HepG2 (cell line): ENCODE measurements around the gene PDE4D. TPM values are rescaled to one million over a fixed set of nuclear protein-coding genes. Genes with fewer than 3 reads are reported as not detected.

Experiments
- ATAC-seq: fragments of 200-7000 bp; cut with Tn5 transposase; 3 replicates; pipeline ENCODE4 v1.9.1; 2020; ENCODE audit warnings: mild to moderate bottlenecking, moderate library complexity
- BruUV-seq: library from RNA; stranded (reverse); fragments of 400-500 nt; replicated peaks from 2 replicates; lab custom pipeline; 2021; lab: Mats Ljungman, UMichigan
- CTCF ChIA-PET: fragments of 300-600 bp; formaldehyde crosslinking; extraction: SDS; loops from one replicate; lab custom pipeline; 2021; ENCODE audit warnings: low total read pairs, inconsistent platforms, low intra/inter-chr PET ratio; lab: Yijun Ruan, JAX
- POLR2A ChIA-PET: fragments of 350-600 bp; sonication (Branson Sonifier 250); formaldehyde crosslinking; loops from one replicate; lab custom pipeline; 2020; ENCODE audit warnings: antibody characterized with exemption, inconsistent platforms; lab: Yijun Ruan, JAX
- DNase-seq: peaks from one replicate; pipeline ENCODE4 v3.0.0-alpha.2; 2015; ENCODE audit warnings: low spot score
- FAIRE-seq: peaks from 3 replicates; lab custom pipeline; 2011; peaks lifted over from hg19 to GRCh38; lab: Jason Lieb, UNC
- H2AFZ ChIP-seq: one replicate; pipeline ENCODE4 v1.6.1; 2011; ENCODE audit warnings: low read length, inconsistent platforms
- H3K27ac ChIP-seq: fragments of 300-600 bp; 3 replicates; pipeline ENCODE4 v1.8.0; 2011; ENCODE audit warnings: mixed run types, mild to moderate bottlenecking, mixed read lengths, low read length, inconsistent platforms; ENCODE audit not compliant: insufficient read depth; ENCODE audit errors: extremely low read length
- H3K27me3 ChIP-seq, 2 experiments: fragments of 200-600 bp in 1 of 2; 2 replicates in 1 of 2; 3 replicates in 1 of 2; pipeline versions ENCODE4 v1.6.0 to v1.8.0; 2011; ENCODE audit warnings: low read length in 2 of 2, mild to moderate bottlenecking in 2 of 2, moderate library complexity in 2 of 2, inconsistent platforms in 1 of 2; ENCODE audit not compliant: insufficient read depth in 2 of 2, control insufficient read depth in 1 of 2
- H3K36me3 ChIP-seq, 2 experiments: fragments of 200-600 bp in 1 of 2; replicated peaks in 1 of 2; 2 replicates in 1 of 2; 3 replicates in 1 of 2; pipeline versions ENCODE4 v1.5.1 to v1.8.0; 2011; ENCODE audit warnings: low read length in 2 of 2, inconsistent platforms in 1 of 2; ENCODE audit not compliant: insufficient read depth in 2 of 2, control insufficient read depth in 1 of 2
- H3K4me1 ChIP-seq: 2 replicates; pipeline ENCODE4 v1.5.1; 2012; ENCODE audit warnings: low read length, inconsistent platforms; ENCODE audit not compliant: insufficient read depth
- H3K4me2 ChIP-seq: 2 replicates; pipeline ENCODE4 v1.6.0; 2011; ENCODE audit warnings: low read depth, low read length, inconsistent platforms
- H3K4me3 ChIP-seq, 3 experiments: fragments of 200-600 bp in 1 of 3; sonication (generic), shearing (Covaris generic) in 1 of 3; replicated peaks in 1 of 3; 2 replicates each; pipeline ENCODE4 v1.5.1; 2011 to 2016; ENCODE audit warnings: low read length in 3 of 3, inconsistent platforms in 2 of 3, low read depth in 2 of 3, mild to moderate bottlenecking in 2 of 3, control low read depth in 1 of 3, mixed read lengths in 1 of 3; ENCODE audit not compliant: insufficient read depth in 1 of 3
- H3K79me2 ChIP-seq: one replicate; pipeline ENCODE4 v1.6.1; 2011; ENCODE audit warnings: low read length, inconsistent platforms; ENCODE audit not compliant: insufficient read depth
- H3K9ac ChIP-seq: 2 replicates; pipeline ENCODE4 v1.6.0; 2011; ENCODE audit warnings: mild to moderate bottlenecking, low read depth, low read length, inconsistent platforms; ENCODE audit not compliant: insufficient read depth
- H3K9me3 ChIP-seq: 2 replicates; pipeline ENCODE4 v1.5.1; 2012; ENCODE audit warnings: mild to moderate bottlenecking, low read length
- H4K20me1 ChIP-seq: 2 replicates; pipeline ENCODE4 v1.6.0; 2011; ENCODE audit warnings: inconsistent platforms, mild to moderate bottlenecking, low read length, moderate library complexity; ENCODE audit not compliant: insufficient read depth
- BRCA1 ChIP-seq: sonication (generic); formaldehyde crosslinking; IDR thresholded peaks from 2 replicates; pipeline ENCODE4 v1.4.0; 2020; ENCODE audit warnings: missing genetic modification reagents
- HNRNPLL ChIP-seq: fragments of 200-400 bp; formaldehyde crosslinking; IDR thresholded peaks from 2 replicates; pipeline ENCODE4 v1.6.1; 2017; ENCODE audit warnings: mild to moderate bottlenecking, low read depth, low read length; ENCODE audit not compliant: poor library complexity, severe bottlenecking
- RELA ChIP-seq: sonication (generic); formaldehyde crosslinking; IDR thresholded peaks from 2 replicates; pipeline ENCODE4 v1.4.0; 2020; ENCODE audit warnings: missing genetic modification reagents
- ZNF766 ChIP-seq: sonication (generic); formaldehyde crosslinking; IDR thresholded peaks from 2 replicates; pipeline ENCODE4 v1.5.0; 2020; ENCODE audit warnings: missing genetic modification reagents, borderline replicate concordance
- in situ Hi-C: cut with HindIII; loops from 2 replicates; pipeline ENCODE4 v1.10.0; 2017; ENCODE audit warnings: low pct_unique_long_range_greater_than_20kb; ENCODE audit not compliant: extremely low pct_ligation_motif_present
- intact Hi-C: fragments of 100-400 bp; cut with micrococcal nuclease; formaldehyde crosslinking; loops from one replicate; pipeline ENCODE4 v1.10.0; 2022; ENCODE audit not compliant: unreplicated experiment
- polyA plus RNA-seq, 8 experiments: library from polyadenylated mRNA; depleted of rRNA in 3 of 8; stranded (reverse) in 7 of 8; unstranded in 1 of 8; fragments of >200 nt; fragmentation: Illumina TruSeq in 4 of 8; extraction: Trizol in 4 of 8; gene quantifications; 2 replicates each; pipeline versions ENCODE4 v1.2.1 to v1.2.3, GENCODE V29; 2011 to 2016; ENCODE audit warnings: low read depth in 4 of 8, missing spikeins in 1 of 8, mixed read lengths in 1 of 8; ENCODE audit not compliant: insufficient read depth in 1 of 8
- total RNA-seq, 5 experiments: library from RNA; depleted of rRNA; stranded (reverse); fragments of >200 nt; fragmentation: Illumina TruSeq; extraction: Trizol; gene quantifications; 2 replicates each; pipeline ENCODE4 v1.2.3, GENCODE V29; 2016; ENCODE audit warnings: low read depth in 1 of 5
- TF ChIP-seq, protein P1 (sequence below): sonication (generic); formaldehyde crosslinking; IDR thresholded peaks from 2 replicates; pipeline ENCODE4 v1.4.0; 2020; ENCODE audit warnings: missing genetic modification reagents

Gene PDE4D
- total and polyA plus RNA-seq, 2 of the 13 experiments (the other 11 are each of a cell fraction or from before 2014, with no cell fraction given), result 7.0 to 12.2 TPM

DNA sequence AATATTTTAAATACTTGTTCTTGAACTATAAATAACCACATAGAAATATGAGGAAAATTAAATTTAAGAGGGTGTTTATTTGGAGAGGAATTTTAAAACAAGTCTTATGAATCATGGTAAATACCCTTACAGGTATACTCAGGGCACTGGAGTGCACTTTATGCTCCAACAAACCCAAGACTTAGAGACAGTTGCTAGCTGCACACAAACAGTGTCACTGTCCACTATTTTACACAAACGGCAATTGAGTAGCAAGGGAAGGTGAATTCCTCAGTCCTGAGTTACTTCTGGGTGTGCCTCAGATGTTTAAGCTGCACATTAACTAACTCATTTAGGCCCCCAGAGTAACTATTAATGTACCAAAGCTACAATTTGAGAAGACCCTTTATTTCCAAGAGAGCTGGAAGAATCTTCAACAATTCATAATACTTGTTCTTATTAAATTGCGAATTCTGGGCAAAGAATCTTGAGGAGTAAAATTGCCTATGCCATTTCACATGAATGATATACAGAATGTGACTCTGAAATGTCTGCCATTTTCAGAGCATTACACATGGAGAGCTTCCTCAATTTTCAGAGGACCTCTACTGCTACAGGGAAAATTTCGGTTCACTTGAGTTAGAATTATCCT lies 371.2 kb downstream of the PDE4D start (continued):
- TF ChIP-seq, protein P1, sequence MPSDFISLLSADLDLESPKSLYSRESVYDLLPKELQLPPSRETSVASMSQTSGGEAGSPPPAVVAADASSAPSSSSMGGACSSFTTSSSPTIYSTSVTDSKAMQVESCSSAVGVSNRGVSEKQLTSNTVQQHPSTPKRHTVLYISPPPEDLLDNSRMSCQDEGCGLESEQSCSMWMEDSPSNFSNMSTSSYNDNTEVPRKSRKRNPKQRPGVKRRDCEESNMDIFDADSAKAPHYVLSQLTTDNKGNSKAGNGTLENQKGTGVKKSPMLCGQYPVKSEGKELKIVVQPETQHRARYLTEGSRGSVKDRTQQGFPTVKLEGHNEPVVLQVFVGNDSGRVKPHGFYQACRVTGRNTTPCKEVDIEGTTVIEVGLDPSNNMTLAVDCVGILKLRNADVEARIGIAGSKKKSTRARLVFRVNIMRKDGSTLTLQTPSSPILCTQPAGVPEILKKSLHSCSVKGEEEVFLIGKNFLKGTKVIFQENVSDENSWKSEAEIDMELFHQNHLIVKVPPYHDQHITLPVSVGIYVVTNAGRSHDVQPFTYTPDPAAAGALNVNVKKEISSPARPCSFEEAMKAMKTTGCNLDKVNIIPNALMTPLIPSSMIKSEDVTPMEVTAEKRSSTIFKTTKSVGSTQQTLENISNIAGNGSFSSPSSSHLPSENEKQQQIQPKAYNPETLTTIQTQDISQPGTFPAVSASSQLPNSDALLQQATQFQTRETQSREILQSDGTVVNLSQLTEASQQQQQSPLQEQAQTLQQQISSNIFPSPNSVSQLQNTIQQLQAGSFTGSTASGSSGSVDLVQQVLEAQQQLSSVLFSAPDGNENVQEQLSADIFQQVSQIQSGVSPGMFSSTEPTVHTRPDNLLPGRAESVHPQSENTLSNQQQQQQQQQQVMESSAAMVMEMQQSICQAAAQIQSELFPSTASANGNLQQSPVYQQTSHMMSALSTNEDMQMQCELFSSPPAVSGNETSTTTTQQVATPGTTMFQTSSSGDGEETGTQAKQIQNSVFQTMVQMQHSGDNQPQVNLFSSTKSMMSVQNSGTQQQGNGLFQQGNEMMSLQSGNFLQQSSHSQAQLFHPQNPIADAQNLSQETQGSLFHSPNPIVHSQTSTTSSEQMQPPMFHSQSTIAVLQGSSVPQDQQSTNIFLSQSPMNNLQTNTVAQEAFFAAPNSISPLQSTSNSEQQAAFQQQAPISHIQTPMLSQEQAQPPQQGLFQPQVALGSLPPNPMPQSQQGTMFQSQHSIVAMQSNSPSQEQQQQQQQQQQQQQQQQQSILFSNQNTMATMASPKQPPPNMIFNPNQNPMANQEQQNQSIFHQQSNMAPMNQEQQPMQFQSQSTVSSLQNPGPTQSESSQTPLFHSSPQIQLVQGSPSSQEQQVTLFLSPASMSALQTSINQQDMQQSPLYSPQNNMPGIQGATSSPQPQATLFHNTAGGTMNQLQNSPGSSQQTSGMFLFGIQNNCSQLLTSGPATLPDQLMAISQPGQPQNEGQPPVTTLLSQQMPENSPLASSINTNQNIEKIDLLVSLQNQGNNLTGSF (CRISPR knock-in tag), result no peak
- TF ChIP-seq HNRNPLL (no peak), RELA (CRISPR knock-in tag) (no peak)

DNA sequence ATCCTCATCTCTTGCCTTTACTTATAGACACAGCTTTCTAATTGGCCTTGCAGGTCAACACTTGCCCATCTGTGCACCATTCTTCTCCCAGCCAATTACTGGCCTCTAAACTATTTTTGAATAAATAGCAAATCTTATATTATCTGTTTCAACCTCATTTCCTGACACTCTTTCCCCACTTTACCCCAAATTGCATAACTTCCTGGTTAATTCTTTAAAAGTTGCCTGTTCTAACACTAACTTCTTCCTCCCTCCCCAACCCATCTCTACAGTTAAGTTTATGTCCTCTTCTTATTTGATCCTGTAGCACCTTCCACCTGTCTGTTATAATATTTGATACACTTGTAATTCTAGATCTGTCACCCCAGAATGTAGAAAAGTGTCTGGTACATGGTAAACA lies 372.1 kb downstream of the PDE4D start:
- Histone ChIP-seq H3K4me1 (peaks cover 15% of the 10 kb centered on the region), H4K20me1 (no peaks in the 10 kb centered on the region), H3K27me3 (no peaks in the 10 kb centered on the region), H3K79me2 (no peaks in the 10 kb centered on the region), H3K9ac (no peak overlapping the region), H3K4me2 (no peak overlapping the region), H3K4me3 (no peak overlapping the region), H2AFZ (no peak overlapping the region)
- POLR2A ChIA-PET, result no interaction called here
- FAIRE-seq (no peak), ATAC-seq (no peak)
- BruUV-seq, result no TSS peak
- in situ Hi-C loops, result loop anchor here (25.0 kb wide), 1 partner anchor 141 kb away; no protein-coding TSS in a partner anchor
- intact Hi-C loops, result no loop called here
- TF ChIP-seq ZNF766 (CRISPR knock-in tag) (no peak), BRCA1 (CRISPR knock-in tag) (no peak)
- TF ChIP-seq, all 625 proteins: peak for 0
- no peak for DNase-seq
- H3K36me3 ChIP-seq, result no peaks in the 10 kb centered on the region
- no peaks in the 10 kb centered on the region for H3K9me3 ChIP-seq
- CTCF ChIA-PET, result no interaction called here
- H3K27ac ChIP-seq, result no peak overlapping the region
